GM12892 (cell line): ENCODE measurements around the gene CCDC149.

Source experiments
- POLR2A ChIP-seq: IDR thresholded peaks from 2 replicates; pipeline ENCODE4 v1.6.1; 2011; ENCODE audit warnings: low read depth, low read length, control low read depth
- POLR2AphosphoS5 ChIP-seq: IDR thresholded peaks from 2 replicates; pipeline ENCODE4 v1.6.1; 2011; ENCODE audit warnings: low read depth, low read length, control low read depth

GRCh38 chr4:24876431-24876830 is 36.4 kb downstream of the CCDC149 start:
- TF ChIP-seq POLR2A (no peak), POLR2AphosphoS5 (no peak)
